Anterior cingulate cortex (tissue), 58 donors: ENCODE measurements around the gene TUBB6.

ENCODE experiments used
- DNase-seq, 58 donors: peaks; one replicate each; lab custom pipeline; 2025; lab: John Stamatoyannopoulos, UW

Gene TUBB6

GRCh38 chr18:12288403-12288755 lies 19.7 kb upstream of the TUBB6 start:
- DNase-seq: no peak

- DNase-seq: no peak
Observed at GRCh38 chr18:12290086-12290485, 18.0 kb upstream of the TUBB6 start.

- no peak for DNase-seq
Observed at GRCh38 chr18:12291161-12291560, 16.9 kb upstream of the TUBB6 start.

GRCh38 chr18:12291690-12292089 lies 16.4 kb upstream of the TUBB6 start:
- DNase-seq: no peak

- no peak for DNase-seq
Observed at GRCh38 chr18:12293831-12294230, 14.2 kb upstream of the TUBB6 start.

- no peak for DNase-seq
Observed at GRCh38 chr18:12295389-12296086, 12.5 kb upstream of the TUBB6 start.

GRCh38 chr18:12296087-12296403 lies 12.0 kb upstream of the TUBB6 start:
- no peak for DNase-seq

GRCh38 chr18:12296457-12296856 lies 11.6 kb upstream of the TUBB6 start:
- DNase-seq: no peak

- no peak for DNase-seq
Observed at GRCh38 chr18:12299862-12300261, 8.2 kb upstream of the TUBB6 start.

- DNase-seq: no peak
Observed at GRCh38 chr18:12301263-12302005, 6.6 kb upstream of the TUBB6 start.

- no peak for DNase-seq
Observed at GRCh38 chr18:12302391-12303147, 5.5 kb upstream of the TUBB6 start.

GRCh38 chr18:12304351-12305210 lies 3.5 kb upstream of the TUBB6 start:
- peak in 13 of 58 donors; percentile 5 to 55 (median 23) for DNase-seq

GRCh38 chr18:12305211-12305610 lies 2.8 kb upstream of the TUBB6 start:
- DNase-seq: no peak

GRCh38 chr18:12305930-12306629 lies 2.0 kb upstream of the TUBB6 start:
- DNase-seq: no peak

GRCh38 chr18:12306752-12307700 lies 1.0 kb upstream of the TUBB6 start:
- no peak for DNase-seq

GRCh38 chr18:12308386-12309100 lies 502 bp downstream of the TUBB6 start:
- DNase-seq: peak in 2 of 58 donors; percentile 17 to 25

GRCh38 chr18:12309683-12310198 lies 1.7 kb downstream of the TUBB6 start:
- no peak for DNase-seq

- no peak for DNase-seq
Observed at GRCh38 chr18:12310762-12311161, 2.7 kb downstream of the TUBB6 start.
